VCaP (cell line): Measurements from ENCODE around the gene PRKCD.

ENCODE experiments used
- H3K27ac ChIP-seq: fragments of 450-650 bp; 2 replicates; pipeline ENCODE4 v1.5.1; 2017
- TF ChIP-seq, protein P1 (sequence below): fragments of 450-650 bp; conservative IDR thresholded peaks from 2 replicates; pipeline ENCODE4 v1.5.1; 2017; ENCODE audit warnings: mild to moderate bottlenecking, moderate library complexity

The PRKCD gene

GRCh38 chr3:53151870-53152660, 8.9 kb upstream of the PRKCD start:
- TF ChIP-seq, protein P1, sequence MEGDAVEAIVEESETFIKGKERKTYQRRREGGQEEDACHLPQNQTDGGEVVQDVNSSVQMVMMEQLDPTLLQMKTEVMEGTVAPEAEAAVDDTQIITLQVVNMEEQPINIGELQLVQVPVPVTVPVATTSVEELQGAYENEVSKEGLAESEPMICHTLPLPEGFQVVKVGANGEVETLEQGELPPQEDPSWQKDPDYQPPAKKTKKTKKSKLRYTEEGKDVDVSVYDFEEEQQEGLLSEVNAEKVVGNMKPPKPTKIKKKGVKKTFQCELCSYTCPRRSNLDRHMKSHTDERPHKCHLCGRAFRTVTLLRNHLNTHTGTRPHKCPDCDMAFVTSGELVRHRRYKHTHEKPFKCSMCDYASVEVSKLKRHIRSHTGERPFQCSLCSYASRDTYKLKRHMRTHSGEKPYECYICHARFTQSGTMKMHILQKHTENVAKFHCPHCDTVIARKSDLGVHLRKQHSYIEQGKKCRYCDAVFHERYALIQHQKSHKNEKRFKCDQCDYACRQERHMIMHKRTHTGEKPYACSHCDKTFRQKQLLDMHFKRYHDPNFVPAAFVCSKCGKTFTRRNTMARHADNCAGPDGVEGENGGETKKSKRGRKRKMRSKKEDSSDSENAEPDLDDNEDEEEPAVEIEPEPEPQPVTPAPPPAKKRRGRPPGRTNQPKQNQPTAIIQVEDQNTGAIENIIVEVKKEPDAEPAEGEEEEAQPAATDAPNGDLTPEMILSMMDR = no peak
- H3K27ac ChIP-seq = peak overlapping the region; percentile 99; the same call in 1 of the 2 replicates

GRCh38 chr3:53153264-53153823, 7.7 kb upstream of the PRKCD start:
- peak overlapping the region; percentile 99; the same call in 1 of the 2 replicates for H3K27ac ChIP-seq
- TF ChIP-seq, protein P1 = no peak

DNA sequence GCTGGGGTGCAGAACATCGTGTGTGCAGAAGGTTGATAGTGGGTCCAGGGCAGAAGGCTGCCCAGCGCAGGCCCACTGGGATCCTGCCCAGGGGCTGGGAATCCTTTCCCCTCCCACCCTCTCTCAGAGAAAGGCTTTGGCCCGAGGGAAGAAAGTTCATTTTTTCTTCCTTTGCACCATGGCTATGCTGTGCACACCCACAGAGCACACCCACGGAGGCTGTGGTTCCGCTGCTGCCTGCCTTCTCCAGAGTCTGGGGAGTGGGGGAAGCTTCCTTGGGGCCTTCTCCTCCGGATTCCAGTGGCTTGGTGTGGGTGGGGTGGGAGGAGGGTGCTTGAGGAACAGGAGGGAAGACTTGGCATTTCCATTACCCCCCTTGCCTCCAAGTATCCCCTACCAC, 7.0 kb upstream of the PRKCD start:
- TF ChIP-seq, protein P1 = no peak
- H3K27ac ChIP-seq = peak overlapping the region; percentile 99; the same call in 1 of the 2 replicates

DNA sequence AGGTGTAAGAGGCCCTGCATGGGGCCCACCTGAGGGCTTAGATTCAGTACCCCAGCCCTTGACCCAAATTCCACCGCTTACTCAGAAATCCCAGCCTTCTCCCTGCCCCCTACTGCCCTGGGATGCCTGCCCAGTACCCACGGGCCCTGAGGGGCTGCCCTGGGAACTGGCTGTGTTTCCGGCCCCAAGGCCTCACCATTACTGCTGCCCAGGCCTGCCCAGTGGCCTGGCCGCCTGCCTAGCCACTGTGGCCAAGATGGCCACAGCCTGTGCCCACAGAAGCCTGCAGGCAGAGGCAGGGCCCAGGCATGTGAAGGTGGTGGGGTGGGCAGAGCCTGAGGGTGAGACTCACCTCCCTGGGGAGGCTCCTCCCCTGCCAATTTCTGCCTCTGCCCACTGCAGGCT, 6.1 kb upstream of the PRKCD start:
- TF ChIP-seq, protein P1 = no peak
- peak overlapping the region; percentile 99 for H3K27ac ChIP-seq

GRCh38 chr3:53155760-53156159, 5.2 kb upstream of the PRKCD start:
- TF ChIP-seq, protein P1 = no peak
- H3K27ac ChIP-seq = peak overlapping the region; percentile 99

DNA sequence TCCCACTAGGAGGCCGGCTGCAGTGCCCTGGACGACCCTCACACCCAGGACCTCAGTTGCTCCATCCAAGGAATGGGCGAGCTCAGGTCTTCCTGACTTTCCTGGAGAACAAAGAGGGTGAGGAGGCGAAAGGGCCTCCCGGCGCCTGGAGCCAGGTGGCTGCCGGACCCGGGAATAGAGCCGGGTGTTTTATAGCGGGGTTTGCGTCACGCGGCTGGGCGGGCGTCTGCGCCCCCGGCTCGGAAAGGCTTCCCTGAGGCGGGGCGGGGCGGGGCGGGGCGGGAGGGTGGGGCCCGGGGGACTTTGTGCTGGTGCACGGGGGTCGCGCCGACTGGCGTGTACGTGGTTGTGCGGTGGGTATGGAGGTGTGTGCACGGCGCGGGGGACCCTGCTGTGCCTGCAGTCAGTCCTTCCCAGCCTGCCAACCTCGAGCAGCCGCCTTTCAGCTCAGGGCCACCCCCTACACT, 4.6 kb upstream of the PRKCD start:
- peak overlapping the region; percentile 99 for H3K27ac ChIP-seq
- TF ChIP-seq, protein P1 = no peak

DNA sequence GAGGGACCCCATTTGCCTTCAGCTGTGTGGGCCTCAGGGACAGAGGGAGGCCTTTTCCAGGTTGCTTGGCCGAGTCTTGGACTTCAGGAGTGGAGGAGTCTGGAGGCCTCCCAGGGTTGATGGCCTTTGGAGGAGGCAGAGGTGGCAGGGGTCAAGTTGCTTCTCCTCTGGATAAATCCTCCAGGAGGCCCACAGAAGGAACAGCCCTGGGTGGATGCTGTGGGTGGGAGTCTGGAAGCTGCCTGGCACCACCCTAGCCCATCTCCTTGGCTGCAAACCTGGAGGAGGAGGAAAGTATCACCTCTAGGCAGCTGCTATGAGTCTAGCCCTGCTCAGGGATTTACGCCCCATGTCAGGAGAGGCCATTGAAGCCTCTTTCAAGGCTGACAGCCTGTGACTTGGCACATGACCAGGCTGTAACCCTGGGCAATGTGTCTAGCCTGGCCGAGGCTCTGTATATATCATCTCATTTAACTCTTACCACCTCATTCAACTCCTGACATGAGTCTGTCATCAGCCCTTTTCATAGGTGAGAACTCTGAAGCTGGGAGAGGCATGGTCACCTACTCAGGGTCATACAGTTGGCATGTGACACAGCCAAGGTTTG, 2.9 kb upstream of the PRKCD start:
- TF ChIP-seq, protein P1 = no peak
- peak overlapping the region; percentile 99 for H3K27ac ChIP-seq
